H1 (cell line): ENCODE results near the gene RIT2. TPM values are rescaled to one million over a fixed set of nuclear protein-coding genes. Genes with fewer than 3 reads are reported as not detected.

Source experiments
- PHF8 ChIP-seq: fragments of 200-600 bp; sonication (generic); conservative IDR thresholded peaks from 2 replicates; pipeline ENCODE4 v1.7.1; 2012; ENCODE audit warnings: low read depth, mild to moderate bottlenecking, inconsistent platforms, low read length, moderate library complexity
- RNF2 ChIP-seq: fragments of 200-900, 300-1000 bp; sonication (generic); IDR thresholded peaks from 2 replicates; pipeline ENCODE4 v1.7.1; 2016; ENCODE audit warnings: borderline replicate concordance, low read depth, mild to moderate bottlenecking, antibody characterized with exemption, low read length; ENCODE audit not compliant: poor library complexity, severe bottlenecking; ENCODE audit errors: missing control alignments
- SAP30 ChIP-seq: fragments of 300-600 bp; sonication (generic); IDR thresholded peaks from 2 replicates; pipeline ENCODE4 v1.7.1; 2012; ENCODE audit warnings: low read length, moderate library complexity, mild to moderate bottlenecking, inconsistent platforms; ENCODE audit not compliant: insufficient read depth, insufficient replicate concordance
- SIRT6 ChIP-seq: IDR thresholded peaks from one replicate; pipeline ENCODE4 v1.7.1; 2012; ENCODE audit warnings: low read length, inconsistent platforms
- TAF7 ChIP-seq: optimal IDR thresholded peaks from 2 replicates; pipeline ENCODE3; 2011; ENCODE audit warnings: low read depth, mild to moderate bottlenecking, inconsistent platforms, low read length, moderate library complexity, borderline replicate concordance
- polyA plus RNA-seq, 7 experiments: library from polyadenylated mRNA; depleted of rRNA in 3 of 7; stranded (reverse) in 5 of 7; unstranded in 2 of 7; fragments of >200 nt in 5 of 7; fragments of 200-250 nt in 2 of 7; gene quantifications; 1 replicate in 5 of 7; 2 replicates in 1 of 7; 4 replicates in 1 of 7; pipeline versions ENCODE4 v1.2.1 to v1.2.3, GENCODE V29; 2011 to 2013; ENCODE audit warnings: missing spikeins in 2 of 7, mixed read lengths in 2 of 7
- total RNA-seq: library from RNA; stranded (reverse); fragmentation: NEBNext Ultra II Directional; extraction: Animal tissue kit (Norgen Biotek cat#: 25700); gene quantifications from 2 replicates; pipeline ENCODE4 v1.2.1, GENCODE V29; 2021
- TF ChIP-seq, protein P1 (sequence below): fragments of 300-600 bp; sonication (generic); IDR thresholded peaks from 2 replicates; pipeline ENCODE4 v1.7.1; 2012; ENCODE audit warnings: low read length, moderate library complexity, mild to moderate bottlenecking, inconsistent platforms; ENCODE audit not compliant: insufficient replicate concordance
- TF ChIP-seq, protein P2 (sequence below): IDR thresholded peaks from 2 replicates; pipeline ENCODE4 v1.6.1; 2012; ENCODE audit warnings: inconsistent platforms
- TF ChIP-seq, protein P3 (sequence below), 3 experiments: IDR thresholded peaks; 1 replicate in 2 of 3; 2 replicates in 1 of 3; pipeline versions ENCODE4 v1.5.1 to v1.6.1; 2011; ENCODE audit warnings: low read length in 3 of 3, mild to moderate bottlenecking in 3 of 3, inconsistent platforms in 2 of 3, low read depth in 1 of 3, moderate library complexity in 1 of 3; ENCODE audit not compliant: insufficient read depth in 1 of 3; ENCODE audit errors: control extremely low read depth in 1 of 3

The RIT2 gene
- total and polyA plus RNA-seq, 2 of the 8 experiments (the other 6 are each of a cell fraction or from before 2014, with no cell fraction given) = 0.67 to 3.2 TPM

DNA sequence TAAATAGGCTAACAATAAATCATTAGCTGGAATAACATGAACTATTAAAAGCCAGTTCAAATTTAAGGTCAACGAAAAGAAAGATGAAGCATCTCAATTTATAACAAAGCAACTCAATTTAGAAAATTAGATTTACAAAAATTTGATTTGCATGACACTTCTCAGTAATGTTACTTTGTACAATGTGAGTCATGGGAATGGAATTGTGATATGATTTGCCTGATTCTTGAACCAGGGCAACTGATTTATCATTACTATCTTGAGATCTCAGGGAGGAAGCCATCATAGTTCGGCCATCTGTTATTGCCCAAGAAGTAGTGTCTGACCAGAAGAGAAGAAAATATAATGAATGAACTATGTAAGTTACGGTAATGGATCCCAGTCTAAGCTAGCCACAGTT is 193.1 kb downstream of the RIT2 start (continued):
- TF ChIP-seq, protein P1, sequence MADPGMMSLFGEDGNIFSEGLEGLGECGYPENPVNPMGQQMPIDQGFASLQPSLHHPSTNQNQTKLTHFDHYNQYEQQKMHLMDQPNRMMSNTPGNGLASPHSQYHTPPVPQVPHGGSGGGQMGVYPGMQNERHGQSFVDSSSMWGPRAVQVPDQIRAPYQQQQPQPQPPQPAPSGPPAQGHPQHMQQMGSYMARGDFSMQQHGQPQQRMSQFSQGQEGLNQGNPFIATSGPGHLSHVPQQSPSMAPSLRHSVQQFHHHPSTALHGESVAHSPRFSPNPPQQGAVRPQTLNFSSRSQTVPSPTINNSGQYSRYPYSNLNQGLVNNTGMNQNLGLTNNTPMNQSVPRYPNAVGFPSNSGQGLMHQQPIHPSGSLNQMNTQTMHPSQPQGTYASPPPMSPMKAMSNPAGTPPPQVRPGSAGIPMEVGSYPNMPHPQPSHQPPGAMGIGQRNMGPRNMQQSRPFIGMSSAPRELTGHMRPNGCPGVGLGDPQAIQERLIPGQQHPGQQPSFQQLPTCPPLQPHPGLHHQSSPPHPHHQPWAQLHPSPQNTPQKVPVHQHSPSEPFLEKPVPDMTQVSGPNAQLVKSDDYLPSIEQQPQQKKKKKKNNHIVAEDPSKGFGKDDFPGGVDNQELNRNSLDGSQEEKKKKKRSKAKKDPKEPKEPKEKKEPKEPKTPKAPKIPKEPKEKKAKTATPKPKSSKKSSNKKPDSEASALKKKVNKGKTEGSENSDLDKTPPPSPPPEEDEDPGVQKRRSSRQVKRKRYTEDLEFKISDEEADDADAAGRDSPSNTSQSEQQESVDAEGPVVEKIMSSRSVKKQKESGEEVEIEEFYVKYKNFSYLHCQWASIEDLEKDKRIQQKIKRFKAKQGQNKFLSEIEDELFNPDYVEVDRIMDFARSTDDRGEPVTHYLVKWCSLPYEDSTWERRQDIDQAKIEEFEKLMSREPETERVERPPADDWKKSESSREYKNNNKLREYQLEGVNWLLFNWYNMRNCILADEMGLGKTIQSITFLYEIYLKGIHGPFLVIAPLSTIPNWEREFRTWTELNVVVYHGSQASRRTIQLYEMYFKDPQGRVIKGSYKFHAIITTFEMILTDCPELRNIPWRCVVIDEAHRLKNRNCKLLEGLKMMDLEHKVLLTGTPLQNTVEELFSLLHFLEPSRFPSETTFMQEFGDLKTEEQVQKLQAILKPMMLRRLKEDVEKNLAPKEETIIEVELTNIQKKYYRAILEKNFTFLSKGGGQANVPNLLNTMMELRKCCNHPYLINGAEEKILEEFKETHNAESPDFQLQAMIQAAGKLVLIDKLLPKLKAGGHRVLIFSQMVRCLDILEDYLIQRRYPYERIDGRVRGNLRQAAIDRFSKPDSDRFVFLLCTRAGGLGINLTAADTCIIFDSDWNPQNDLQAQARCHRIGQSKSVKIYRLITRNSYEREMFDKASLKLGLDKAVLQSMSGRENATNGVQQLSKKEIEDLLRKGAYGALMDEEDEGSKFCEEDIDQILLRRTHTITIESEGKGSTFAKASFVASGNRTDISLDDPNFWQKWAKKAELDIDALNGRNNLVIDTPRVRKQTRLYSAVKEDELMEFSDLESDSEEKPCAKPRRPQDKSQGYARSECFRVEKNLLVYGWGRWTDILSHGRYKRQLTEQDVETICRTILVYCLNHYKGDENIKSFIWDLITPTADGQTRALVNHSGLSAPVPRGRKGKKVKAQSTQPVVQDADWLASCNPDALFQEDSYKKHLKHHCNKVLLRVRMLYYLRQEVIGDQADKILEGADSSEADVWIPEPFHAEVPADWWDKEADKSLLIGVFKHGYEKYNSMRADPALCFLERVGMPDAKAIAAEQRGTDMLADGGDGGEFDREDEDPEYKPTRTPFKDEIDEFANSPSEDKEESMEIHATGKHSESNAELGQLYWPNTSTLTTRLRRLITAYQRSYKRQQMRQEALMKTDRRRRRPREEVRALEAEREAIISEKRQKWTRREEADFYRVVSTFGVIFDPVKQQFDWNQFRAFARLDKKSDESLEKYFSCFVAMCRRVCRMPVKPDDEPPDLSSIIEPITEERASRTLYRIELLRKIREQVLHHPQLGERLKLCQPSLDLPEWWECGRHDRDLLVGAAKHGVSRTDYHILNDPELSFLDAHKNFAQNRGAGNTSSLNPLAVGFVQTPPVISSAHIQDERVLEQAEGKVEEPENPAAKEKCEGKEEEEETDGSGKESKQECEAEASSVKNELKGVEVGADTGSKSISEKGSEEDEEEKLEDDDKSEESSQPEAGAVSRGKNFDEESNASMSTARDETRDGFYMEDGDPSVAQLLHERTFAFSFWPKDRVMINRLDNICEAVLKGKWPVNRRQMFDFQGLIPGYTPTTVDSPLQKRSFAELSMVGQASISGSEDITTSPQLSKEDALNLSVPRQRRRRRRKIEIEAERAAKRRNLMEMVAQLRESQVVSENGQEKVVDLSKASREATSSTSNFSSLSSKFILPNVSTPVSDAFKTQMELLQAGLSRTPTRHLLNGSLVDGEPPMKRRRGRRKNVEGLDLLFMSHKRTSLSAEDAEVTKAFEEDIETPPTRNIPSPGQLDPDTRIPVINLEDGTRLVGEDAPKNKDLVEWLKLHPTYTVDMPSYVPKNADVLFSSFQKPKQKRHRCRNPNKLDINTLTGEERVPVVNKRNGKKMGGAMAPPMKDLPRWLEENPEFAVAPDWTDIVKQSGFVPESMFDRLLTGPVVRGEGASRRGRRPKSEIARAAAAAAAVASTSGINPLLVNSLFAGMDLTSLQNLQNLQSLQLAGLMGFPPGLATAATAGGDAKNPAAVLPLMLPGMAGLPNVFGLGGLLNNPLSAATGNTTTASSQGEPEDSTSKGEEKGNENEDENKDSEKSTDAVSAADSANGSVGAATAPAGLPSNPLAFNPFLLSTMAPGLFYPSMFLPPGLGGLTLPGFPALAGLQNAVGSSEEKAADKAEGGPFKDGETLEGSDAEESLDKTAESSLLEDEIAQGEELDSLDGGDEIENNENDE = no peak
- TF ChIP-seq, protein P2, sequence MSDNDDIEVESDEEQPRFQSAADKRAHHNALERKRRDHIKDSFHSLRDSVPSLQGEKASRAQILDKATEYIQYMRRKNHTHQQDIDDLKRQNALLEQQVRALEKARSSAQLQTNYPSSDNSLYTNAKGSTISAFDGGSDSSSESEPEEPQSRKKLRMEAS = no peak
- TF ChIP-seq SIRT6 (no peak), SAP30 (no peak), RNF2 (no peak), TAF7 (no peak), PHF8 (no peak)
- TF ChIP-seq, protein P3, sequence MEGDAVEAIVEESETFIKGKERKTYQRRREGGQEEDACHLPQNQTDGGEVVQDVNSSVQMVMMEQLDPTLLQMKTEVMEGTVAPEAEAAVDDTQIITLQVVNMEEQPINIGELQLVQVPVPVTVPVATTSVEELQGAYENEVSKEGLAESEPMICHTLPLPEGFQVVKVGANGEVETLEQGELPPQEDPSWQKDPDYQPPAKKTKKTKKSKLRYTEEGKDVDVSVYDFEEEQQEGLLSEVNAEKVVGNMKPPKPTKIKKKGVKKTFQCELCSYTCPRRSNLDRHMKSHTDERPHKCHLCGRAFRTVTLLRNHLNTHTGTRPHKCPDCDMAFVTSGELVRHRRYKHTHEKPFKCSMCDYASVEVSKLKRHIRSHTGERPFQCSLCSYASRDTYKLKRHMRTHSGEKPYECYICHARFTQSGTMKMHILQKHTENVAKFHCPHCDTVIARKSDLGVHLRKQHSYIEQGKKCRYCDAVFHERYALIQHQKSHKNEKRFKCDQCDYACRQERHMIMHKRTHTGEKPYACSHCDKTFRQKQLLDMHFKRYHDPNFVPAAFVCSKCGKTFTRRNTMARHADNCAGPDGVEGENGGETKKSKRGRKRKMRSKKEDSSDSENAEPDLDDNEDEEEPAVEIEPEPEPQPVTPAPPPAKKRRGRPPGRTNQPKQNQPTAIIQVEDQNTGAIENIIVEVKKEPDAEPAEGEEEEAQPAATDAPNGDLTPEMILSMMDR (IDR thresholded peaks at IDR 0.05; ENCODE audit: control extremely low read depth in 1 of 3, insufficient read depth in 1 of 3, low read depth in 1 of 3, low read length in 3 of 3) = no peak
